GM21390 (cell line): ENCODE results near the gene MCM8.

ENCODE experiments used
- ATAC-seq: cut with Tn5 transposase; IDR thresholded peaks from one replicate; pipeline ENCODE4 v1.9.1; 2021; ENCODE audit not compliant: unreplicated experiment

Gene MCM8

GRCh38 chr20:6040540-6040939 is 90.1 kb downstream of the MCM8 start:
- no peak for ATAC-seq

GRCh38 chr20:6040958-6041807 is 90.7 kb downstream of the MCM8 start:
- no peak for ATAC-seq

- ATAC-seq = no peak
Measured at GRCh38 chr20:6041808-6042265, 91.4 kb downstream of the MCM8 start.

GRCh38 chr20:6044115-6044514 is 93.7 kb downstream of the MCM8 start:
- ATAC-seq = no peak

- ATAC-seq = no peak
Measured at GRCh38 chr20:6045566-6045965, 95.1 kb downstream of the MCM8 start.

GRCh38 chr20:6046432-6046831 is 96.0 kb downstream of the MCM8 start:
- ATAC-seq = no peak

GRCh38 chr20:6048391-6048790 is 97.9 kb downstream of the MCM8 start:
- ATAC-seq = no peak
